Gastrocnemius medialis (tissue), 4 donors: ENCODE measurements around the gene CHRNA4. TPM values are rescaled to one million over a fixed set of nuclear protein-coding genes. Genes with fewer than 3 reads are reported as not detected.

Experiments used
- ATAC-seq, 2 donors: fragments of 150-250 bp; one replicate each; pipeline ENCODE4 v1.9.1; 2016
- DNase-seq, 2 donors: peaks; one replicate each; pipeline ENCODE4 v3.0.0-alpha.2; 2019
- H3K27ac ChIP-seq, 4 donors: fragments of 200-600 bp; sonication (generic); 1 replicate in 1 of 4; 2 replicates in 3 of 4; pipeline ENCODE4 v1.5.1; 2016 to 2018; ENCODE audit warnings: mild to moderate bottlenecking in 2 of 4, moderate library complexity in 1 of 4
- H3K27me3 ChIP-seq, 3 donors: fragments of 200-600 bp; sonication (generic) in 2 of 3; 1 replicate in 1 of 3; 2 replicates in 2 of 3; pipeline versions ENCODE4 v1.5.1 to v1.6.0; 2016 to 2019; ENCODE audit warnings: mild to moderate bottlenecking in 1 of 3, moderate library complexity in 1 of 3
- H3K36me3 ChIP-seq, 2 donors: fragments of 200-600 bp; sonication (generic) in 1 of 2; one replicate each; pipeline ENCODE4 v1.5.1; 2017 to 2018
- H3K4me1 ChIP-seq, 2 donors: fragments of 200-600 bp; sonication (generic) in 1 of 2; one replicate each; pipeline ENCODE4 v1.5.1; 2016 to 2017; ENCODE audit warnings: mild to moderate bottlenecking in 2 of 2
- H3K4me3 ChIP-seq, 4 donors: fragments of 200-600 bp; sonication (generic) in 3 of 4; 1 replicate in 1 of 4; 2 replicates in 3 of 4; pipeline ENCODE4 v1.5.1; 2016 to 2019; ENCODE audit warnings: mild to moderate bottlenecking in 2 of 4
- H3K9me3 ChIP-seq, 3 donors: fragments of 200-600 bp; sonication (generic) in 2 of 3; 1 replicate in 1 of 3; 2 replicates in 2 of 3; pipeline ENCODE4 v1.5.1; 2016 to 2019
- CTCF ChIP-seq, 5 experiments: fragments of 450-650 bp in 3 of 5; fragments of 200-600 bp in 2 of 5; sonication (generic) in 2 of 5; IDR thresholded peaks in 4 of 5; conservative IDR thresholded peaks in 1 of 5; 1 replicate in 4 of 5; 2 replicates in 1 of 5; pipeline ENCODE4 v1.5.1; 2016 to 2019; ENCODE audit warnings: antibody characterized with exemption in 5 of 5, mild to moderate bottlenecking in 3 of 5, moderate library complexity in 3 of 5
- POLR2A ChIP-seq, 2 donors: fragments of 450-650 bp; IDR thresholded peaks; one replicate each; pipeline ENCODE4 v1.6.1; 2017; ENCODE audit warnings: antibody characterized with exemption in 2 of 2, mild to moderate bottlenecking in 2 of 2, moderate library complexity in 2 of 2
- in situ Hi-C, 4 donors: fragments of 200-750 bp; cut with MboI; loops; one replicate each; pipeline versions ENCODE4 v1.15.0 to v1.8.0; 2017; ENCODE audit warnings: low sequenced_read_pairs in 4 of 4
- intact Hi-C: fragments of 100-400 bp; cut with DNase I; formaldehyde crosslinking; loops from one replicate; pipeline ENCODE4 v1.15.1; 2023; ENCODE audit warnings: low total_unique reads
- total RNA-seq, 4 donors: library from RNA; depleted of rRNA; stranded (reverse); fragments of >200 nt; gene quantifications; one replicate each; pipeline versions ENCODE4 v1.1.0 to v1.2.3, GENCODE V29; 2016

The CHRNA4 gene
- total RNA-seq, 4 donors from 2014 or later, result not detected

DNA sequence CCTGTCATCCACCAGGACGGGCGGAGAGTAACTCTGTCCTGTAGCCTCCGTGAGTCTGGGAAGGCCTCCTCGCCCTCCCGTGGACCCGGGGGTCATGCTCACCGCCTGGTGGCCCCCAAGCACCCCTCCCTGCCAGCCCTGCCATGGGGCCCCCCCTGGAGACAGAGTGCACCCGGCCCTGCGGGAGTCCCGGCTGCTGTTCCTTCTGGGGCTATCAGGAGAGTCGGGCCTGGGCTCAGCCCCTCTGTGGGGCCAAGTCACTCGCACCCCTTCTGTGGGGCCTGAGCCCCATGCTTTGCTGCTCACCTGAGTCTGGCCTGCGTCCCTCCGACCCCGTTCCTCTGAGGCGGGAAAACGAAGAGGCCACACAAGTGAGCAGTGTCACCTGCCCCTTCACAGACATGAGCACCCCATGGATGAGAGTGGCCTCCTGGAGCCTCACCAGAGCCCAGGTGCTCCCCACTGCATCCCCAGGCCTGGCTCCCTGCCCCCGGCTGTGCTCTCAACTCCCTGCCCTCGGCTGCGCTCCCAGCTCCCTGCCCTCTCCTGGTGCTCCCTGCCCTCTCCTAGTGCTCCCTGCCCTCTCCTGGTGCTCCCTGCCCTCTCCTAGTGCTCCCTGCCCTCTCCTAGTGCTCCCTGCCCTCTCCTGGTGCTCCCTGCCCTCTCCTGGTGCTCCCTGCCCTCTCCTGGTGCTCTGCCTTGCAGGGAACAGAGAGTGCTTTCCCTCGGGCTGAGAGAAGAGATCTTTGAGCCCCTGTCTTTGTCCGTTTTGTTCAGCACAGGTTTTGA lies 4.6 kb upstream of the CHRNA4 start:
- H3K9me3 ChIP-seq, result no peaks in the 10 kb centered on the region
- no peak for ATAC-seq
- peaks cover 7 to 17% (median 16%) of the 10 kb centered on the region in 3 donors for H3K27me3 ChIP-seq
- TF ChIP-seq POLR2A (IDR thresholded peaks at IDR 0.05), result no peak
- no peak for TF ChIP-seq CTCF (IDR thresholded peaks at IDR 0.05 in 4 of 5, conservative IDR thresholded peaks at IDR 0.05 in 1 of 5)
- no peak overlapping the region for H3K27ac ChIP-seq
- intact Hi-C loops, result no loop called here
- no peaks in the 10 kb centered on the region for H3K4me1 ChIP-seq
- H3K4me3 ChIP-seq, result no peak overlapping the region
- no peak for DNase-seq
- no peaks in the 10 kb centered on the region for H3K36me3 ChIP-seq
- in situ Hi-C loops, result no loop called here

GRCh38 chr20:63364801-63365585 lies 3.8 kb upstream of the CHRNA4 start:
- TF ChIP-seq CTCF (IDR thresholded peaks at IDR 0.05 in 4 of 5, conservative IDR thresholded peaks at IDR 0.05 in 1 of 5) (no peak), POLR2A (IDR thresholded peaks at IDR 0.05) (no peak)
- DNase-seq (no peak), ATAC-seq (no peak)
- intact Hi-C loops (no loop called here), in situ Hi-C loops (no loop called here)
- Histone ChIP-seq H3K27ac (no peak overlapping the region), H3K27me3 (peaks cover 15 to 25% (median 20%) of the 10 kb centered on the region in 3 donors), H3K4me1 (no peaks in the 10 kb centered on the region), H3K9me3 (no peaks in the 10 kb centered on the region), H3K36me3 (no peaks in the 10 kb centered on the region), H3K4me3 (no peak overlapping the region)

DNA sequence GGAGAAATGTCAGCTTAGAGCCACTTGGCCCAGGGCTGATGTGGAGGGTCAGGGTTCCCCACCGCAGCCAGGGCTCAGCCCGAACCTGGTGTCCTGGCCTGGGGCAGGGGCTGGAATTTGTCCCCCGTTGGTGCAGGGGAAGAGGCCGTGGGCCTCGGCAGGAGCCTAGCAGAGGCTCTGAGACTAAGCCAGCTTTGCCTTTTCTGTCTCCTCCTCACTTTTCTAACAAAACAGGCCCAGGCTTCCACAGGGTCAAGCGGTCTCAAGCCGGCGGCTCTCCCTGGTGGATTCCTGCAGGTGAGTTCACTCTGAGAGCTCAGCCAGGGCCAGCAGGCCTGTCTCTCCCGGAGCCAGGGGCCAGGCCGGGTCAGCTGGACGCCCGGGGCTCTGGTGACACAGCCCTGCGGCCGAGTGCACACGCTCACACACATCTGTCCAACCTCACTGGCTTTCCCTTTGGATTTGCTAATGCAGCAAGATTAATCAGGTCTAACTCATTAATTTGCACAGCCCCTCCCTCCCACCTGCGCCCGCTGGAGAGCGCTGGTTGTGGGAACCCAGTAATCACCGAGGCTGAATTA lies 2.9 kb upstream of the CHRNA4 start:
- intact Hi-C loops (no loop called here), in situ Hi-C loops (no loop called here)
- Histone ChIP-seq H3K4me1 (no peaks in the 10 kb centered on the region), H3K4me3 (no peak overlapping the region), H3K9me3 (no peaks in the 10 kb centered on the region), H3K27ac (no peak overlapping the region), H3K36me3 (no peaks in the 10 kb centered on the region), H3K27me3 (peaks cover 21 to 28% (median 22%) of the 10 kb centered on the region in 3 donors)
- no peak for TF ChIP-seq POLR2A (IDR thresholded peaks at IDR 0.05)
- TF ChIP-seq CTCF (IDR thresholded peaks at IDR 0.05 in 4 of 5, conservative IDR thresholded peaks at IDR 0.05 in 1 of 5), result no peak
- ATAC-seq, result no peak
- no peak for DNase-seq

DNA sequence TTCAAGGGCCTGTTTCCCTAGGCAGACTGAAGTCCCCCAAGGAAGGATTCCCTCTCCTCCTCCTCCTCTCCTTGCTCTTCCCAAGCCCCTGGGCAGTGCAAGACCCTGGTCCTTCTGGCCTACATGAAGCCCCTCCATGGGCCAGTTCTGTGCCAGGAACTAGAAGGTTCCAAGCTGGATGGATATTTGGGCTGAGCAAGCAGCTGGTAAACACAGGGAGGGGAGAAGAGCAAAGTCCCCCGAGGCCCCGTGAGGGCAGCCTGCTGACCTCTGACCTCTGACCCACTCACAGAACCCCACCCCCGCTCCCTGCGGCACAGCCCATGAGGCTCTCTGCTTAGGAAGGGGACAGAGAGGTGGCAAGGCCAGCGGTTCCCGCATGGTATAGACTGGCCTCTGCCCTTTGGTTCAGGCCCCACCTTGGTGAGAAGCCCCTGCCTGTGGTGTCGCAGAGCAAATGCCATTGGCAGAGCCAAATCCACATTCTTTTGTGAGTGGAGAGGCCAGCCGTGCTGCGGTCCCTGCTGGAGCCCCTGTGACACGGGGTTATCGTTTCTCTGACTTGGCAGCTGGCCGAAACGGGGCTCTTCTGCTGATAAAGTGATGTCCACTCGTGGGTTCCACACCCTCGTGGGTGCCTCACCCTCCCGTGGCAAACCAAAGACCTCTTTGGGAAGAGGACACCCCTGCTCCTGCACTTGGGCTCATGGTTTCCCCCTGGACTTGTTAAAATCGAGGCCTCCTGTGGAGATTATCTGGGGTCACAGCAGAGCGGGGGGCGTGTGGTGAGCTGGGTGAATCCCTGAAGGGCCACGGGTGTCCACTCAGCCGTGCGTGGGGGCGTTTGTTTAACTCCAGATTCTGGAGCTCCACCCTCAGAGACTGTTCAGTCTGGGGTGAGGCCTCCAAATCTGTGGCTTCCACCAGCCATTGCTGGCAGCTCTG lies 2.1 kb upstream of the CHRNA4 start:
- Histone ChIP-seq H3K27me3 (peaks cover 22 to 28% (median 22%) of the 10 kb centered on the region in 3 donors), H3K9me3 (no peaks in the 10 kb centered on the region), H3K27ac (no peak overlapping the region), H3K4me1 (no peaks in the 10 kb centered on the region), H3K36me3 (no peaks in the 10 kb centered on the region), H3K4me3 (no peak overlapping the region)
- intact Hi-C loops, result no loop called here
- TF ChIP-seq CTCF (IDR thresholded peaks at IDR 0.05 in 4 of 5, conservative IDR thresholded peaks at IDR 0.05 in 1 of 5) (no peak), POLR2A (IDR thresholded peaks at IDR 0.05) (no peak)
- DNase-seq, result no peak
- in situ Hi-C loops, result no loop called here
- ATAC-seq, result no peak
